GM18519 (cell line): ENCODE results near the gene CD46.
A peak's percentile ranks its signal among the peaks of the same experiment; 100 is the strongest.
"Not testable (repeated sequence)": the region's sequence is repeated elsewhere in the genome, so short reads cannot be mapped to it uniquely, and the experiment has no call there.

ENCODE experiments used
- ATAC-seq: cut with Tn5 transposase; IDR thresholded peaks from one replicate; pipeline ENCODE4 v1.9.1; 2021; ENCODE audit warnings: mild to moderate bottlenecking, moderate library complexity; ENCODE audit not compliant: unreplicated experiment, low FRiP score

Gene CD46

GRCh38 chr1:207751790-207752455 is at the start of gene CD46:
Gene CD46, plus strand, starts transcription at chr1:207752054. Its CDS starts 159 bp downstream, at chr1:207752213.
- peak; percentile 96 for ATAC-seq

- ATAC-seq = no peak
These were observed 49.5 kb upstream of the CD46 start for GRCh38 chr1:207702317-207702716.

GRCh38 chr1:207703712-207704111 is 48.1 kb upstream of the CD46 start:
- no peak for ATAC-seq

GRCh38 chr1:207708004-207708403 is 43.9 kb upstream of the CD46 start:
- not testable (repeated sequence) for ATAC-seq

- no peak for ATAC-seq
These were observed 40.6 kb upstream of the CD46 start for GRCh38 chr1:207711285-207711684.

- not testable (repeated sequence) for ATAC-seq
These were observed 39.2 kb upstream of the CD46 start for GRCh38 chr1:207712701-207713100.

- no peak for ATAC-seq
These were observed 38.3 kb upstream of the CD46 start for GRCh38 chr1:207713529-207713928.

GRCh38 chr1:207719234-207719633 is 32.6 kb upstream of the CD46 start:
- ATAC-seq = no peak

- not testable (repeated sequence) for ATAC-seq
These were observed 23.5 kb upstream of the CD46 start for GRCh38 chr1:207728200-207728858.

- ATAC-seq = not testable (repeated sequence)
These were observed 14.2 kb upstream of the CD46 start for GRCh38 chr1:207737503-207738157.

- not testable (repeated sequence) for ATAC-seq
These were observed 13.6 kb upstream of the CD46 start for GRCh38 chr1:207738158-207738659.

GRCh38 chr1:207740207-207740606 is 11.6 kb upstream of the CD46 start:
- no peak for ATAC-seq

- no peak for ATAC-seq
These were observed 8.9 kb upstream of the CD46 start for GRCh38 chr1:207742850-207743555.

GRCh38 chr1:207744000-207744534 is 7.8 kb upstream of the CD46 start:
- ATAC-seq = no peak

GRCh38 chr1:207745285-207745684 is 6.6 kb upstream of the CD46 start:
- no peak for ATAC-seq

GRCh38 chr1:207745839-207746767 is 5.8 kb upstream of the CD46 start:
- ATAC-seq = no peak

GRCh38 chr1:207747627-207748492 is 4.0 kb upstream of the CD46 start:
- ATAC-seq = no peak

- no peak for ATAC-seq
These were observed 2.9 kb upstream of the CD46 start for GRCh38 chr1:207748737-207749528.
